Gastrocnemius medialis (tissue), 4 donors: Measurements from ENCODE around the gene POLR3GL.

Experiments
- CTCF ChIP-seq, 5 experiments: fragments of 450-650 bp in 3 of 5; fragments of 200-600 bp in 2 of 5; sonication (generic) in 2 of 5; IDR thresholded peaks in 4 of 5; conservative IDR thresholded peaks in 1 of 5; 1 replicate in 4 of 5; 2 replicates in 1 of 5; pipeline ENCODE4 v1.5.1; 2016 to 2019; ENCODE audit warnings: antibody characterized with exemption in 5 of 5, mild to moderate bottlenecking in 3 of 5, moderate library complexity in 3 of 5
- POLR2A ChIP-seq, 2 donors: fragments of 450-650 bp; IDR thresholded peaks; one replicate each; pipeline ENCODE4 v1.6.1; 2017; ENCODE audit warnings: antibody characterized with exemption in 2 of 2, mild to moderate bottlenecking in 2 of 2, moderate library complexity in 2 of 2

DNA sequence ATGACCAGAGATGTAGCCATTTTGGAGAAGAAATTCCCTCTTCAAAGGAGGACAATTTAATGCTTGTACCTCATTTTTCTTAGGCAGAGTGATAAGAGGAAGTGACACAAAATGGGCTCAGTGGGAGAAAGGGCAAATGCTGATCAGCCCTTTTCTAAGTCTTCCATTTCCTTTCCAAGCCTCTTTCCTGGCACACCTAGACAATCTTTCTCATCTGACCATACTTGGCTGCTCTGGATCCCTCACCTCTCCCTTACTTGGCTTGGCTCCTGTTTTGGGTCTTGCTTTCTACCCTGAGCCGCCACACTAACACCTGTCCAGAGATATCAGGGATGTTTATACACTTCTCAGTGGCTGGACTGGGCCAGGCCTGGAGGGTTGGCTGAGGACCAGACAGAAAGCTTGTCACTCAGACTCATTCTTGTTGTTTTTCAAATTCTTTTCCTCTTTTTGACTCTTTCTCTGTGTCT, 18.8 kb downstream of the POLR3GL start:
- TF ChIP-seq CTCF (IDR thresholded peaks at IDR 0.05 in 4 of 5, conservative IDR thresholded peaks at IDR 0.05 in 1 of 5) (no peak), POLR2A (IDR thresholded peaks at IDR 0.05) (peak; percentile 4 to 32)
